Testis (tissue), 3 donors: ENCODE results near the gene CD300E. TPM values are rescaled to one million over a fixed set of nuclear protein-coding genes. Genes with fewer than 3 reads are reported as not detected.
"Not testable (repeated sequence)": the region's sequence is repeated elsewhere in the genome, so short reads cannot be mapped to it uniquely, and the experiment has no call there.

ENCODE experiments used
- DNase-seq: peaks from one replicate; pipeline ENCODE4 v3.0.0-alpha.2; 2019
- H3K27ac ChIP-seq, 2 donors: fragments of 200-600 bp; sonication (generic); one replicate each; pipeline ENCODE4 v1.5.1; 2019
- H3K27me3 ChIP-seq: fragments of 200-600 bp; sonication (generic); one replicate; pipeline ENCODE4 v1.5.1; 2019
- H3K36me3 ChIP-seq: fragments of 200-600 bp; sonication (generic); one replicate; pipeline ENCODE4 v1.5.1; 2017; ENCODE audit warnings: low read depth; ENCODE audit errors: missing control alignments
- H3K4me1 ChIP-seq: fragments of 200-600 bp; sonication (generic); one replicate; pipeline ENCODE4 v1.5.1; 2019
- H3K4me3 ChIP-seq, 2 donors: fragments of 200-600 bp; sonication (generic); one replicate each; pipeline ENCODE4 v1.5.1; 2017 to 2019
- H3K9me3 ChIP-seq: fragments of 200-600 bp; sonication (generic); one replicate; pipeline ENCODE4 v1.5.1; 2017
- CTCF ChIP-seq, 3 experiments: fragments of 450-650 bp in 2 of 3; fragments of 200-600 bp in 1 of 3; sonication (generic) in 1 of 3; IDR thresholded peaks; one replicate each; pipeline ENCODE4 v1.5.1; 2016 to 2019; ENCODE audit warnings: antibody characterized with exemption in 3 of 3, mild to moderate bottlenecking in 2 of 3, moderate library complexity in 1 of 3
- POLR2A ChIP-seq: fragments of 450-650 bp; IDR thresholded peaks from one replicate; pipeline ENCODE4 v1.6.1; 2017; ENCODE audit warnings: antibody characterized with exemption, mild to moderate bottlenecking, moderate library complexity
- WGBS, 2 donors: methylation state at CpG; one replicate each; pipeline ENCODE4 v1.1.5; 2018; 5-methylcytosine and 5-hydroxymethylcytosine counted together
- intact Hi-C: fragments of 100-400 bp; cut with DNase I; formaldehyde crosslinking; loops from one replicate; pipeline ENCODE4 v1.15.1; 2023; ENCODE audit warnings: low total_unique reads
- polyA plus RNA-seq: library from polyadenylated mRNA; stranded (reverse); fragments of 350-450 nt; fragmentation: Illumina TruSeq; extraction: RNeasy Lipid Tissue Mini Kit (QIAGEN cat#74804); gene quantifications from one replicate; pipeline ENCODE4 v1.2.3, GENCODE V29; 2014; ENCODE audit warnings: low read depth, low replicate concordance; ENCODE audit not compliant: insufficient read depth
- total RNA-seq, 2 donors: library from RNA; depleted of rRNA; stranded (reverse); fragments of >200 nt; gene quantifications; one replicate each; pipeline ENCODE4 v1.2.3, GENCODE V29; 2016

The CD300E gene
- total and polyA plus RNA-seq, 3 donors from 2014 or later, result 0.31 to 0.45 TPM; not detected in 1

GRCh38 chr17:74578979-74579378, 44.6 kb downstream of the CD300E start:
- Histone ChIP-seq H3K36me3 (no peaks in the 10 kb centered on the region), H3K27ac (no peak overlapping the region), H3K9me3 (no peaks in the 10 kb centered on the region), H3K4me1 (no peaks in the 10 kb centered on the region), H3K27me3 (no peaks in the 10 kb centered on the region), H3K4me3 (no peak overlapping the region)
- TF ChIP-seq POLR2A (no peak), CTCF (IDR thresholded peaks at IDR 0.05) (no peak)
- intact Hi-C loops, result no loop called here
- no peak for DNase-seq
- WGBS, 2 donors, result 79 to 83% methylated on average over 9 of the region's 9 CpGs

- 67 to 71% methylated on average over 5 of the region's 5 CpGs for WGBS, 2 donors
- DNase-seq, result no peak
- Histone ChIP-seq H3K4me3 (no peak overlapping the region), H3K27me3 (no peaks in the 10 kb centered on the region), H3K9me3 (no peaks in the 10 kb centered on the region), H3K4me1 (no peaks in the 10 kb centered on the region), H3K27ac (no peak overlapping the region), H3K36me3 (no peaks in the 10 kb centered on the region)
- no peak for TF ChIP-seq POLR2A
- intact Hi-C loops, result no loop called here
Observed at GRCh38 chr17:74574489-74575142, 48.9 kb downstream of the CD300E start.

- H3K36me3 ChIP-seq, H3K4me1 ChIP-seq, H3K27me3 ChIP-seq, intact Hi-C loops, H3K4me3 ChIP-seq, H3K9me3 ChIP-seq, DNase-seq, H3K27ac ChIP-seq: not testable (repeated sequence)
Observed at GRCh38 chr17:74573635-74574034, 49.9 kb downstream of the CD300E start.

GRCh38 chr17:74573169-74573568, 50.4 kb downstream of the CD300E start:
- H3K36me3 ChIP-seq, result no peaks in the 10 kb centered on the region
- TF ChIP-seq CTCF (IDR thresholded peaks at IDR 0.05), result no peak
- no peak for TF ChIP-seq POLR2A
- H3K4me1 ChIP-seq, result no peaks in the 10 kb centered on the region
- no peak overlapping the region for H3K27ac ChIP-seq
- WGBS, 2 donors, result 87 to 95% methylated on average over 3 of the region's 3 CpGs
- H3K4me3 ChIP-seq, result no peak overlapping the region
- DNase-seq, result no peak
- no peaks in the 10 kb centered on the region for H3K9me3 ChIP-seq
- no peaks in the 10 kb centered on the region for H3K27me3 ChIP-seq
- intact Hi-C loops, result no loop called here

- no peak for TF ChIP-seq POLR2A
- TF ChIP-seq CTCF (IDR thresholded peaks at IDR 0.05), result no peak
- DNase-seq, result no peak
- 85 to 89% methylated on average over 4 of the region's 4 CpGs for WGBS, 2 donors
- intact Hi-C loops, result no loop called here
- no peaks in the 10 kb centered on the region for H3K27me3 ChIP-seq
- H3K4me1 ChIP-seq, result no peaks in the 10 kb centered on the region
- H3K9me3 ChIP-seq, result no peaks in the 10 kb centered on the region
- no peak overlapping the region for H3K27ac ChIP-seq
- H3K36me3 ChIP-seq, result no peaks in the 10 kb centered on the region
- H3K4me3 ChIP-seq, result no peak overlapping the region
Observed at GRCh38 chr17:74571621-74572270, 51.8 kb downstream of the CD300E start.
